ENCODE results near the gene CCDC88A.

The CCDC88A gene

GRCh38 chr2:55408918-55409868, 10.5 kb downstream of the CCDC88A start:
- no peak for TF ChIP-seq CTCF (conservative IDR thresholded peaks at IDR 0.05)
- no peak overlapping the region for H3K27ac ChIP-seq

DNA sequence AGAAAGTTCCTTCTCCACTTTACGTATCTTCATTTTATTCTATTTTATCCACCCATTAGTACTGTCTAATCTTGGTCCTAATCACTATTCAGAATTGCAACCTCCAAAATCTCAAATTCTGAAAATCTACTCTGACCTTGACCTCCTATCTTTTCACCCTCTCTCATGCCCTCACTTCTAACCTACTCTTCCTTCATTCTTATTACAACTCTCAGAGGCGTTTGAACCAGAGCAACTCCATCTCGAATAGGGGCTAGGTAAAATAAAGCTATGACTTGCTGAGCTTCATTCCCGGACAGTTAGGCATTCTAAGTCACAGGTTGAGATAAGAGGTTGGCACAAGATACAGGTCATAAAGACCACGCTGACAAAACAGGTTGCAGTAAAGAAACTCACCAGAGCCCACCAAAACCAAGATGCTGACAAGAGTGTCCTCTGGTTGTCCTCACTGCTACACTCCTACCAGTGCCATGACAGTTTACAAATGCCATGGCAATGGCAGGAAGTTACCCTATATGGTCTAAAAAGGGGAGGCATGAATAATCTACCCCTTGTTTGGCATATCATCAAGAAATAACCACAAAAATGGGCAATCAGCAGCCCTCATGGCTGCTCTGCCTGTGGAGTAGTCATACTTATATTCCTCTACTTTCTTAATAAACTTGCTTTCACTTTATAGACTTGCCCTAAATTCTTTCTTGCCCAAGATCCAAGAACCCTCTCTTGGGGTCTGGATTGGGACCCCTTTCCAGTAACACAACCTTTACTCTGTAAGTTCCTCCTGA, 11.4 kb downstream of the CCDC88A start:
- no peak for TF ChIP-seq CTCF (conservative IDR thresholded peaks at IDR 0.05)
- no peak overlapping the region for H3K27ac ChIP-seq

- no peak overlapping the region for H3K27ac ChIP-seq
- no peak for TF ChIP-seq CTCF (conservative IDR thresholded peaks at IDR 0.05)
Observed at GRCh38 chr2:55405116-55405515, 14.5 kb downstream of the CCDC88A start.

GRCh38 chr2:55403256-55403998, 16.2 kb downstream of the CCDC88A start:
- no peak overlapping the region for H3K27ac ChIP-seq
- TF ChIP-seq CTCF (conservative IDR thresholded peaks at IDR 0.05) = no peak

GRCh38 chr2:55401124-55401523, 18.5 kb downstream of the CCDC88A start:
- no peak overlapping the region for H3K27ac ChIP-seq
- TF ChIP-seq CTCF (conservative IDR thresholded peaks at IDR 0.05) = no peak

GRCh38 chr2:55400332-55400731, 19.3 kb downstream of the CCDC88A start:
- no peak for TF ChIP-seq CTCF (conservative IDR thresholded peaks at IDR 0.05)
- no peak overlapping the region for H3K27ac ChIP-seq

- no peak overlapping the region for H3K27ac ChIP-seq
- no peak for TF ChIP-seq CTCF (conservative IDR thresholded peaks at IDR 0.05)
Observed at GRCh38 chr2:55399815-55400214, 19.8 kb downstream of the CCDC88A start.
